ENCODE data around the gene TPRG1L. TPM values are rescaled to one million over a fixed set of nuclear protein-coding genes. Genes with fewer than 3 reads are reported as not detected.

Gene TPRG1L
- total and polyA plus RNA-seq, 10 of the 15 experiments (the other 5 are each of a cell fraction or from before 2014, with no cell fraction given): 1.5 to 16.5 (median 8.0) TPM

GRCh38 chr1:3673381-3674099 is 48.7 kb downstream of the TPRG1L start:
- no peaks in the 10 kb centered on the region for H3K9me3 ChIP-seq (replicated peaks; ENCODE audit: control insufficient read depth, insufficient read depth, low read length)
- intact Hi-C loops (cut with micrococcal nuclease; ENCODE audit: unreplicated experiment) (no loop called here), in situ Hi-C loops (cut with MboI) (no loop called here)
- ATAC-seq (peak; percentile 56), DNase-seq (ENCODE audit: low read depth, low spot score) (peak; percentile 68), FAIRE-seq (no peak)
- H4K20me1 ChIP-seq (ENCODE audit: control insufficient read depth, insufficient read depth): no peaks in the 10 kb centered on the region
- H3K4me1 ChIP-seq (ENCODE audit: control insufficient read depth, insufficient read depth, low read length): peaks cover 82% of the 10 kb centered on the region
- POLR2A ChIA-PET: interaction anchor here (0.8 to 4.0 kb wide), 7 partner anchors 9 to 24 kb away, joined by 3 to 65 read pairs (median 4); partner anchors contain the start of genes TP73 and WRAP73
- CTCF ChIA-PET: interaction anchor here (0.6 to 2.2 kb wide), 6 partner anchors 9 to 53 kb away, joined by 3 to 15 read pairs (median 4); no protein-coding TSS in a partner anchor
- peak overlapping the region; percentile 40; the same call in 1 of the 2 replicates for H2AFZ ChIP-seq (ENCODE audit: control insufficient read depth, low read depth, low read length)
- RAD21 ChIA-PET (ENCODE audit: unreplicated experiment): interaction anchor here (1.1 to 5.4 kb wide), 5 partner anchors 9 to 131 kb away, joined by 3 to 42 read pairs (median 8); partner anchors contain the start of gene TP73
- 1% methylated on average over 25 of the region's 25 CpGs for WGBS (ENCODE audit: insufficient coverage, insufficient replicate concordance, low lambda C conversion rate, missing lambda C conversion rate)
- peak overlapping the region; percentile 93 for H3K27ac ChIP-seq (ENCODE audit: control insufficient read depth, insufficient read depth)
- H3K79me2 ChIP-seq (ENCODE audit: control insufficient read depth, insufficient read depth, low read length): peaks cover 76% of the 10 kb centered on the region
- peak overlapping the region; percentile 85 for H3K4me2 ChIP-seq (ENCODE audit: control insufficient read depth, insufficient read depth)
- H3K36me3 ChIP-seq (ENCODE audit: control insufficient read depth in 2 of 2, insufficient read depth in 2 of 2, low read length in 1 of 2): peaks cover 0 to 12% of the 10 kb centered on the region in 2 experiments; a peak in 2 of 4 replicates
- H3K4me3 ChIP-seq: peak overlapping the region; percentile 67
- SMC1A ChIA-PET (ENCODE audit: uncharacterized antibody, unreplicated experiment): interaction anchor here (0.8 to 3.8 kb wide), 5 partner anchors 9 to 47 kb away, joined by 3 to 65 read pairs (median 5); partner anchors contain the start of gene TP73
- H3K9ac ChIP-seq (ENCODE audit: control insufficient read depth, insufficient read depth, low read length): peak overlapping the region; percentile 73
- BruUV-seq (replicated peaks): no TSS peak
- no peaks in the 10 kb centered on the region for H3K27me3 ChIP-seq (replicated peaks in 1 of 2; ENCODE audit: control insufficient read depth in 2 of 2, insufficient read depth in 2 of 2, low read length in 1 of 2)
- TF ChIP-seq SMARCA5 (IDR thresholded peaks at IDR 0.05): peak; percentile 100
- peak; percentile 95 for TF ChIP-seq RELB (IDR thresholded peaks at IDR 0.05; ENCODE audit: low read depth)
- TF ChIP-seq LARP7 (IDR thresholded peaks at IDR 0.05): peak; percentile 11; the same call in 1 of the 2 replicates
- peak; percentile 6 for TF ChIP-seq SMAD1 (IDR thresholded peaks at IDR 0.05; ENCODE audit: low read depth, partially characterized antibody)
- peak; percentile 93 for TF ChIP-seq HDGF (IDR thresholded peaks at IDR 0.05)
- TF ChIP-seq YY1 (IDR thresholded peaks at IDR 0.05; ENCODE audit: low read depth, low read length): 0 out of 2 replicates have a peak, but pooled peaks have one; percentile 4
- TF ChIP-seq, protein P1, sequence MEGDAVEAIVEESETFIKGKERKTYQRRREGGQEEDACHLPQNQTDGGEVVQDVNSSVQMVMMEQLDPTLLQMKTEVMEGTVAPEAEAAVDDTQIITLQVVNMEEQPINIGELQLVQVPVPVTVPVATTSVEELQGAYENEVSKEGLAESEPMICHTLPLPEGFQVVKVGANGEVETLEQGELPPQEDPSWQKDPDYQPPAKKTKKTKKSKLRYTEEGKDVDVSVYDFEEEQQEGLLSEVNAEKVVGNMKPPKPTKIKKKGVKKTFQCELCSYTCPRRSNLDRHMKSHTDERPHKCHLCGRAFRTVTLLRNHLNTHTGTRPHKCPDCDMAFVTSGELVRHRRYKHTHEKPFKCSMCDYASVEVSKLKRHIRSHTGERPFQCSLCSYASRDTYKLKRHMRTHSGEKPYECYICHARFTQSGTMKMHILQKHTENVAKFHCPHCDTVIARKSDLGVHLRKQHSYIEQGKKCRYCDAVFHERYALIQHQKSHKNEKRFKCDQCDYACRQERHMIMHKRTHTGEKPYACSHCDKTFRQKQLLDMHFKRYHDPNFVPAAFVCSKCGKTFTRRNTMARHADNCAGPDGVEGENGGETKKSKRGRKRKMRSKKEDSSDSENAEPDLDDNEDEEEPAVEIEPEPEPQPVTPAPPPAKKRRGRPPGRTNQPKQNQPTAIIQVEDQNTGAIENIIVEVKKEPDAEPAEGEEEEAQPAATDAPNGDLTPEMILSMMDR (IDR thresholded peaks at IDR 0.05 in 2 of 3, conservative IDR thresholded peaks at IDR 0.05 in 1 of 3; ENCODE audit: control insufficient read depth in 2 of 3, extremely low read depth in 1 of 3, insufficient read depth in 1 of 3, low read depth in 3 of 3, low read length in 3 of 3): peak; percentile 28 to 57 (median 29); a peak in 5 of 6 replicates
- TF ChIP-seq POLR2A (IDR thresholded peaks at IDR 0.05; ENCODE audit: low read depth, low read length): peak; percentile 54
- no peak for TF ChIP-seq CHD1 (IDR thresholded peaks at IDR 0.05; ENCODE audit: low read depth, low read length)
- 0 out of 2 replicates have a peak, but pooled peaks have one; percentile 11 for TF ChIP-seq ZBTB40 (IDR thresholded peaks at IDR 0.05; ENCODE audit: borderline replicate concordance)
- peak; percentile 80 for TF ChIP-seq NBN (IDR thresholded peaks at IDR 0.05)
- no peak for TF ChIP-seq ATF2 (IDR thresholded peaks at IDR 0.05; ENCODE audit: low read length)
- TF ChIP-seq RAD21 (IDR thresholded peaks at IDR 0.05; ENCODE audit: insufficient read depth, low read depth, low read length): peak; percentile 21; the same call in 1 of the 2 replicates

All from GM12878 (cell line).